Head of caudate nucleus (tissue), 42 donors: ENCODE measurements around the gene ARAP3.
"Not testable (repeated sequence)": the region's sequence is repeated elsewhere in the genome, so short reads cannot be mapped to it uniquely, and the experiment has no call there.

Experiments used
- DNase-seq, 42 donors: peaks; one replicate each; pipeline versions ENCODE4 v3.0.0 to v3.0.0-alpha.2; 2020 to 2021; ENCODE audit warnings: mixed read lengths in 7 of 42
- intact Hi-C: fragments of 100-400 bp; cut with DNase I; formaldehyde crosslinking; loops from one replicate; pipeline ENCODE4 v1.15.0; 2022

ARAP3 gene

GRCh38 chr5:141681695-141682641 is at the start of gene ARAP3:
Gene ARAP3, minus strand, starts transcription at chr5:141682230. Its CDS starts 1,744 bp downstream, at chr5:141680486.
- intact Hi-C loops = no loop called here
- peak in 33 of 42 donors; percentile 15 to 70 (median 33) for DNase-seq

GRCh38 chr5:141729387-141730006 is 47.5 kb upstream of the ARAP3 start:
- peak in 16 of 42 donors; percentile 10 to 61 (median 32) for DNase-seq
- intact Hi-C loops = no loop called here

- DNase-seq = no peak
- intact Hi-C loops = no loop called here
These were observed 43.9 kb upstream of the ARAP3 start for GRCh38 chr5:141725891-141726290.

- DNase-seq, intact Hi-C loops: not testable (repeated sequence)
These were observed 43.1 kb upstream of the ARAP3 start for GRCh38 chr5:141725174-141725573.

DNA sequence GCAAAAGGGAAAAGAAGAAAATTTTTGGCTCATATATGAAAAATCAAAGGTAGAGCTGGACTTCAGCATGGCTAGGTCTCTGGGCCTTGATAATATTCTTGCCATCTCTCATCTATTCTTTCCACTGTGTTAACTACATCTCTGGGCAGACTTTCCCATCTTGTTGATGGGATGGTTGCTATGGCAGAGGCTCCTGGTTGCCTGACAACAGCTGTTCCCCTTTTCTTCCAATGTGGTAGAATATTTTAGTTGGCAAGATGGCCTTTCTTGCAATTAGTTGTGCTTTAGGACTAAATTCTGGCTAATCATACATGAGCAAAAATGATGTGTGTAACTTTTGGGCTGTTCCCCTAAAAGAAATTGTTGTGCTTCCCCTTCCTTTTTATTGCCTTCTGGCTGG is 40.2 kb upstream of the ARAP3 start:
- no peak for DNase-seq
- intact Hi-C loops = no loop called here

- intact Hi-C loops = no loop called here
- DNase-seq = no peak
These were observed 35.0 kb upstream of the ARAP3 start for GRCh38 chr5:141717043-141717442.

DNA sequence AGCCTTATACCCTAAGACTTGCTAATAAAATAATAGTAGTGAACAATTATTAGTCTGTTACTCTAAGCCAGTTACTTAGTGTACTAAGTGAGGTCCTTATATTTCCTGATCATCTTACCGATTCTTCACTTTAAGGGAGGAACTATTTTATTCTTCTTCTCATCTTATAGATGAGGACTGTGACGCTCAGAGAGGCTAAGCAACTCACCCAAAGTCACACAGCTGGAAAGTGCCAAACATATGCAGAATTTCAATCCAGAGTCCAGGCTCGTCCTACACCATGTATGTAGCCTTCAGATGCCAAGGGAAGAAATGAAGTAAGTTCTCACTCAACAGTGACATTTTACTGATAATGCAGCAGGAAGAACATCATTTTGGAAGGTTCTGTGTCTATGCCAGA is 34.4 kb upstream of the ARAP3 start:
- intact Hi-C loops = no loop called here
- DNase-seq = no peak

- DNase-seq = peak in 3 of 42 donors; percentile 10 to 29 (median 16)
- intact Hi-C loops = no loop called here
These were observed 34.0 kb upstream of the ARAP3 start for GRCh38 chr5:141716009-141716408.

GRCh38 chr5:141715346-141715905 is 33.4 kb upstream of the ARAP3 start:
- intact Hi-C loops = no loop called here
- no peak for DNase-seq

DNA sequence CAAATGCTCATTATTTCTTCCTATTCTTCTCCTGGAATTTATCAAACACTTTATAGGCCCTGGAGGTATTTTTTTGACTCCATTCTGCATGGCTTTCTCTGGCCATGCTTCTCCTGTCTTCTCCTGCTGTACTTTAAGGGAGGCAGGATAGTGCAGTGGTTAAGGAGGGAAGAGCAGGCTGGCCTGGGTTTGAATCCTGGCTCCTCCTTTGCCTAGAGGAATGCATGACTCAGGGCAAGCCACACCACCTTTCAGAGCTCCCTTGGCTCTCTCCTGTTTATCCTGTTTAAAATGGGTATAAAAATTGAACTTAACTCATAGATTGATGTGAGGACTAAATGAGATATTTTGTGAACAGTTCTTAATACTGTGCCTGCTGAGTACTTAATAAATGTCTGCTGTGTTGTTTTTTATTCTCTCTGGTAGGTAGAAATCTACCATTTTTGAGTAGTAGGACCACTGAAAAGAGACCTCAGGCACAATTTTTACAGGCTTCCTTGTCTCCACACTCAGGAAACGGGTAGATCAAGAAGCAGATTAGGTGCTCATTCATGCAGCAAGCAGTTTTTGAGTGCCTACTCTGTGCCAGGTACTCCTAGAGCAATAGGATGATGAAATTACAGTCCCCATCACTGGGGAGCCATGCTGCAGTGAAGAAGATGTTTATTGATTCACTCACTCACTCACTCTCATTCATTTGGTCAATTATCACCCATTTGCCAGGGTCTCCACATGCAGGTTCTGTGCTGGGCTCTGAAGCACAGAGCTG is 32.7 kb upstream of the ARAP3 start:
- no peak for DNase-seq
- intact Hi-C loops = no loop called here

DNA sequence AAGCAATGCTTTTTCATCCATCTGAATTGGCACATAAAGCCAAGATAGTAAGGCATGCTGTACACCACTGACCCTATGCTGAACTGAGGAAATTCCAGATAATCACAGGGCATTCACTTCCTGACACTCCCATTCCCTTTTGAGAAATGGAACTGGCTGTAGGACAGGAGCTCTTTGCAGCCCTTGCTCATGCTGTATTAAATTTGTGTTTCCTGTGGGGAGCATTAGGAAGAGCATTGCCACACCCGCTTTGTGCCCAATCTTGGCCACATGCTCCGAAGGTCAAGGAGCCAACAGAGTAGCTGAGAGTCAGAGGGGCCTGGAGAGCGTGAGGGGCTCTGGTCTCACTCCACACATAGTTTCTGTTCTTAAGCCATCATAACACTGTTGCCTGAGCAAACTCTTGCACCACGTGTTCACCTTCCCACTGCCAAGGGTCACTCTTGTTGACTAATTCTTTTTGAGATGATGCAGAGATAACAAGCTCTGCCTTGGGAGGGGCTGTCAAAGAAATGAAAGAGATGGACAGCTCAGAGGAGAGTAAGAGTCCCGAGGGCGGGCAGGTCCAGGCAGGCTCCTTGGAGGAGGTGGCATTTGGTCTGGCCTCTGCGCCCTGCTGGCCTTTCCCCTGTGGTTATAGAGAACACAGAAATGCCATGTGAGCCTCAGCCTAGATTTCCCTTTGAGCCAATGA is 31.7 kb upstream of the ARAP3 start:
- intact Hi-C loops = no loop called here
- no peak for DNase-seq

DNA sequence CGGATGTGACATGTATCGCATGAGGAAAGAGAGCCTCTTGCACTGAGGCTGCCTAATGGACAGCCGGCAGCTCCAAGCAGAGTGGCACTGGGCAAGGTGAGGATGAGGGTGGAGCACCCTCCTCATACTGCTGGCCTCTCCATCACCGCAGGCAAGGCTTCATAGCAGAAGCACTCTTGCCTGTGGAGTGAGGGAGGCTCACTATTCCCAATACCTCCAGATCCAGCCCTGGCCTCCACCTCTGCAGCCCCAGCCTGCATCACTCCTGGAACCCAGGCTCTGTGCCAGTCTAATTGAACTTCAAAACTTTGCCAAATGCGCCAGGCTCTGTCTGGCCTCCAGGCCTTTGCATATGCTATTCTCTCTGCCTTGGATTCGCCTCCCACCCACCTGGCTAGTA is 29.7 kb upstream of the ARAP3 start:
- DNase-seq = no peak
- intact Hi-C loops = no loop called here

GRCh38 chr5:141709699-141710267 is 27.8 kb upstream of the ARAP3 start:
- peak in 7 of 42 donors; percentile 22 to 44 (median 28) for DNase-seq
- intact Hi-C loops = no loop called here

GRCh38 chr5:141708016-141708415 is 26.0 kb upstream of the ARAP3 start:
- intact Hi-C loops = no loop called here
- DNase-seq = no peak

DNA sequence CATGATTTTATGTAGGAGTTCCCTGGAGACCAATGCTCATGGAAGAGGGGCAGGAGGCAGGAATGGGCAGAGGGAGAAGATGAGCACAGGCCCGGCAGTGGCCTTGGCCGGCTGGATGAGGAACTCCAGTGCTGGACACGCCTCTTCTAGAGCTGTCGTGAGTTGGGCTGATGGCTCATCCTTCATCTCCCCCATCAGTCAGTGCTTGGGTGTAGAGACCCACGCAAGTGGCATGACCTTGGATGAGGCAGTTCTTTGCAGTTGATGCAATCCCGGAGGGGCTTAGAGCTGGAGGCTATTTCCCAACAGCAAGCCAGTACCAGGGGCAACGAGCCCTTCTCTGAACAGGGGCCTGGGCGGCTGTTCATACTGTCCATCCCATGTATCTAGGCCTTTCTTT is 25.5 kb upstream of the ARAP3 start:
- DNase-seq = no peak
- intact Hi-C loops = no loop called here

- DNase-seq = no peak
- intact Hi-C loops = no loop called here
These were observed 24.1 kb upstream of the ARAP3 start for GRCh38 chr5:141706121-141706520.

GRCh38 chr5:141705469-141705868 is 23.4 kb upstream of the ARAP3 start:
- intact Hi-C loops = no loop called here
- no peak for DNase-seq

DNA sequence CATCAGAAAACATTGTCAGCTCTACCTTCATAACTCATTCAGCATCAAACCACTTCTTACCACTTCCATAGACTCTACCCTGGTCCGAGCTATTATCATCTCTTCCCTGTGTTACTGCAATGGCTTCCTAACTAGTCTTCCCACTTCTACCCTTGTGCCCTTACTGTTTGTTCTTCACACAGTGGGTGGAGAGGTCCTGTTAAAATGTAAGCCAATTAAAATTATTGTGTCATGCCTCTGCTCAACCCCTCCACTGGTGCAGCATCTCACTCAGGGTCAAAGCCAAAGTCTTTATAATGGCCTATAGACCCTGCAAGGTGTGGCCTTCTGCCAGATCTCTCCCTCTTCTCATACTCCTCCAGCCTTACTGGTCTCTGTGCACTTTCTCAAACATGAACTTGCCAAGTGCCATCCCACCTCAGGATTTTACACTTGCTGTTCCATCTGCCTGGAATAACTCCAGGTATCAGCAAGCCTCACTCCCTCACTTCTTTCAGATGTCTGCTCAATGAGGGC is 22.8 kb upstream of the ARAP3 start:
- DNase-seq = no peak
- intact Hi-C loops = loop anchor here (5.0 kb wide), 2 partner anchors 117 to 172 kb away; partner anchors contain the start of gene PCDH1
